AG09309 (cell line): ENCODE measurements around the gene CD302.

Source experiments
- DNase-seq: peaks from one replicate; pipeline ENCODE4 v3.0.0-alpha.2; 2010; ENCODE audit warnings: low read depth
- H3K4me3 ChIP-seq: 2 replicates; pipeline ENCODE4 v1.5.1; 2011; ENCODE audit warnings: mild to moderate bottlenecking, low read depth, low read length, moderate library complexity; ENCODE audit not compliant: control insufficient read depth
- TF ChIP-seq, protein P1 (sequence below): IDR thresholded peaks from 2 replicates; pipeline ENCODE4 v1.5.1; 2011; ENCODE audit warnings: mild to moderate bottlenecking, low read depth, low read length, inconsistent platforms; ENCODE audit not compliant: insufficient read depth, control insufficient read depth; ENCODE audit errors: missing control alignments

The CD302 gene

DNA sequence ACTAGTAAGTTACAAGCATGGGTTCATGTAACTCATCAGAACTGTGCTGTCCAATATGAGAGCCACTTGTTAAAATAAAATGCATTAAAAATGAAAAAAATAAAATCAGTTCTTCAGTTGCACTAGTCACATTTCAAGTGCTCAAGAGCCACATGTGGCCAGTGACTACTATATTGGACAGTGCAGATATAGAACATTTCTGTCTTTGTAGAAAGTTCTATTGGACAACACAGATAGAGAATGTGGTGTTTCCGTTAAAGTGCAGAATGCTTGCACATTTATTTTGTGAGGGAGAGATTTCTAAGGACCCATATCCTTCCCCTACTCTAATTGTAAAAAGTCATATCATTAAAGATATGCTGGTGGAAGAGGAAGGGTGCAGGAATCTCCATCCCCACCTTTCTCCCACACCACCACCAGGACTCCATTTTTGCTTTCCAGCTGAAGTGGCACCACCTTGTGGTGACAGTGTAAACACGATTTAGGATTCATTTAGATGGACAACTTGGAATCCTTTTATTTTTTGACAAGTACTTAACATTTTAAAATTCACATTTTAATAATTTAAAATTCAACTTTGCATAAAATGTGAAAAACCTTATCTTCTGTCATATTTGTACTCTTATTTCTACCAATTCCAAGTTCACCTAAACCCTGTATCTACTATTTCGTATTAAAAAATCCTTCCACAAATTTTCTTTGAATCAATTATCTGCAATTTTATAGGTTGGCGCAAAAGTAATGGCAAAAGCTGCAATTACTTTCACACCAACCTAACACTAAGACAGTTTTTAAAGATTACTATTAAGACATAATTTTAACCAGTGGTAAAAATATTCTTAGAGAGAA, 9.4 kb upstream of the CD302 start:
- DNase-seq = no peak
- H3K4me3 ChIP-seq = no peak overlapping the region
- TF ChIP-seq, protein P1, sequence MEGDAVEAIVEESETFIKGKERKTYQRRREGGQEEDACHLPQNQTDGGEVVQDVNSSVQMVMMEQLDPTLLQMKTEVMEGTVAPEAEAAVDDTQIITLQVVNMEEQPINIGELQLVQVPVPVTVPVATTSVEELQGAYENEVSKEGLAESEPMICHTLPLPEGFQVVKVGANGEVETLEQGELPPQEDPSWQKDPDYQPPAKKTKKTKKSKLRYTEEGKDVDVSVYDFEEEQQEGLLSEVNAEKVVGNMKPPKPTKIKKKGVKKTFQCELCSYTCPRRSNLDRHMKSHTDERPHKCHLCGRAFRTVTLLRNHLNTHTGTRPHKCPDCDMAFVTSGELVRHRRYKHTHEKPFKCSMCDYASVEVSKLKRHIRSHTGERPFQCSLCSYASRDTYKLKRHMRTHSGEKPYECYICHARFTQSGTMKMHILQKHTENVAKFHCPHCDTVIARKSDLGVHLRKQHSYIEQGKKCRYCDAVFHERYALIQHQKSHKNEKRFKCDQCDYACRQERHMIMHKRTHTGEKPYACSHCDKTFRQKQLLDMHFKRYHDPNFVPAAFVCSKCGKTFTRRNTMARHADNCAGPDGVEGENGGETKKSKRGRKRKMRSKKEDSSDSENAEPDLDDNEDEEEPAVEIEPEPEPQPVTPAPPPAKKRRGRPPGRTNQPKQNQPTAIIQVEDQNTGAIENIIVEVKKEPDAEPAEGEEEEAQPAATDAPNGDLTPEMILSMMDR = peak; percentile 79

DNA sequence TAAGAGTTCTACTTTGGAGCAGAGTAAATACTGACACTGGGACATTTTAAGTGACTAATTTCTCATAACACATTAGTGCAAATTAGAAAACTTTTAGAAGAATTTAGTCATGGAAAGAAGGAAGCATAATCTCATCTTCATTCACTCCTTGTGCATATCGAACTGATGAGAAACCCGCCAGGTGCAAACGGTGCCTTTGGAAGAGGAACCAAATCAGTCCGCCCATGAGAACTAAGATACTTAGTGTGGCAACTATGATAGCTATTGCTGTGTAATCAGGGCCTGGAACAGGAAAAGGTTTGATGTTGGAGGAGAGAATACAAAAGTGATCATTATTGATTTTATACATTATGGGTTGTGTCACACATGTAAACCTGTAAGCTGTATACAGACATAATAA, 6.9 kb upstream of the CD302 start:
- H3K4me3 ChIP-seq = no peak overlapping the region
- TF ChIP-seq, protein P1 = no peak
- no peak for DNase-seq

DNA sequence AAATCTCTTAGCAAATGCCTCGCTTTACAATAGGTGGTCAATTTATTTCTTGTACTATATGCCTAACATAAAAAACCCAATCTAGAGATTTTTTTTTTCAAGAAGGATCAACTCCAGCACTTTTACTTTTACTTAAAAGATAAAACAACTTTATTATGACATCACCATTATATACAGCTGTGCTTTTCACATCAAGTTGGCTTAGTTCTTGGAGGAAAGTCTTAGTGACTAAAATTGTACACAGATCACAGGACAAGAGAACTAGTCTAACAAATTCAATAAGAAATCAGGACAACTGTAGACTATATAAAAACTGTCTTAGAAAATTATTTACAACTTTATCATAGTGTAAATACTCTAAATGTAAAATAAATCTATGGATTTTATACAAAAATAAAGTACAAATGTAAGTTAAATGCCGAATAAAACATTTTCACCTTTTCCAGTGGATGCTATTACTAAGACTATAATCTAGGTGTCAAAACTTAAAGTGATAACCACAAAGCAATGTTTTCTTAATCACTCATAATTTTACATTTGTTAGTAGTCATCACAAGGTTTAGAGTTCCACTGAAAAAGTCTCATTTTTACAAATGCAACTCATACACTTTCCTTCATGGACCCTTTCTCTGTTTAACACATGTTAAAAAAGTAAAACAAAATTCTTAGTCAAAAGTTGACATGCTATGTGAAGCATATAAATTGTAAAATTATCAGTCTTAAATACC, 5.4 kb upstream of the CD302 start:
- TF ChIP-seq, protein P1 = no peak
- no peak overlapping the region for H3K4me3 ChIP-seq

DNA sequence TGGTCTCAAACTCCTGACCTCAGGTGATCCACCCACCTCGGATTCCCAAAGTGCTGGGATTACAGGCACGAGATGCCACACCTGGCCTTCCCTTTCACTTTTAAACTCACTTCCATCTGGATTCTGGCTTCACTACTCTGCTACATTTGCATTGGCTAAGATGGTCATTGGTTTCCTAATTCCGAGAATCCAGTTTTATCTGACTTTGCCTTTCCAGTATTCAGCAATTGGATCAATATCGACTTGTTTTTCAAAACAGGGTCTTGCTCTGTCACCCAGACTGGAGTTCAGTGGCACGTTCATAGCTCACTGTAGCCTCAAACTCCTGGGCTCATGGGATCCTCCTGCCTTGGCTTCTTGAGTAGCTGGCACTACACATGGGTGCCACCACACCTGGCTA, 4.7 kb upstream of the CD302 start:
- no peak overlapping the region for H3K4me3 ChIP-seq
- no peak for DNase-seq
- TF ChIP-seq, protein P1 = no peak

More for the DNA sequence above, 5.4 kb upstream of the CD302 start:
- no peak for DNase-seq

DNA sequence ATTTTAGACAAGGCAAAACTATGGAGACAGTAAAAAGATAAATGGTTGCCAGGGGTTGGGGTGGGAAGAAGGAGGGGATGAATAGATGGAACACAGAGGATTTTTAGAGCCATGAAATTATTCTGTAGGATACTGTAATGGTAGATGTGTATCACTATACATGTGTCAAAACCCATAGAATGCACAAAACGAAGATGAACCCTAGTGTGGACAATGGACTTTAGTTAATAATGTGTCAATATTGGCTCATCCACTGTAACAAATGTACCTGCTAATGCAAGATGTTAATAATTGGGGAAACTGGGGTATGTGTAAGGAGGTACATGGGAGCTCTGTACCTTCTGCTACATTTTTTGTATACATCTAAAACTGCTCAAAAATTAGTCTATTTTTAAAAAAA, 1.8 kb upstream of the CD302 start:
- TF ChIP-seq, protein P1 = no peak
- DNase-seq = no peak
- no peak overlapping the region for H3K4me3 ChIP-seq

DNA sequence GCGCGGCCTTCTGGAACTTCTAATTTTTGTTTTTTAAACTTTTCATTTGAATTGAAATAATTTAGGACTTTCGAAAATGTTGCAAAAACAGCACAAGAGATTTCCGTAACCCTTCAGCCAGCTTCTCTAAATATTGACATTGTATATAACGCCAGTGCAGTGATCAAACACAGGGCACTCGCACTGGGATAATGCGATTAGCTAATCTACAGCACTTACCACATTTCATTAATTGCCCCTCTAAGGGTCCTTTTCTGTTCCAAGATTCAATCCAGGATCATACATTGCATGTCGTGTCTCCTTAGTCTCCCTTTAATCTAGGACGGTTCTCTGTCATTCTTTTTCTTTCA, 343 bp upstream of the CD302 start:
- DNase-seq = no peak
- peak overlapping the region; percentile 67 for H3K4me3 ChIP-seq
- TF ChIP-seq, protein P1 = no peak
